G401 (cell line): Measurements from ENCODE around the gene NEURL4. TPM values are rescaled to one million over a fixed set of nuclear protein-coding genes. Genes with fewer than 3 reads are reported as not detected.

Source experiments
- DNase-seq: peaks from one replicate; pipeline ENCODE4 v3.0.0-alpha.2; 2015; ENCODE audit warnings: low spot score
- in situ Hi-C: cut with HindIII; loops from 2 replicates; pipeline ENCODE4 v1.10.0; 2016; ENCODE audit warnings: low sequenced_read_pairs, mixed read lengths
- total RNA-seq: library from RNA; depleted of rRNA; stranded (reverse); fragments of >200 nt; shearing (Covaris generic); gene quantifications from 2 replicates; pipeline ENCODE4 v1.2.3, GENCODE V29; 2014

The NEURL4 gene
- total RNA-seq, 1 experiment from 2014 or later, result 50.0 TPM

DNA sequence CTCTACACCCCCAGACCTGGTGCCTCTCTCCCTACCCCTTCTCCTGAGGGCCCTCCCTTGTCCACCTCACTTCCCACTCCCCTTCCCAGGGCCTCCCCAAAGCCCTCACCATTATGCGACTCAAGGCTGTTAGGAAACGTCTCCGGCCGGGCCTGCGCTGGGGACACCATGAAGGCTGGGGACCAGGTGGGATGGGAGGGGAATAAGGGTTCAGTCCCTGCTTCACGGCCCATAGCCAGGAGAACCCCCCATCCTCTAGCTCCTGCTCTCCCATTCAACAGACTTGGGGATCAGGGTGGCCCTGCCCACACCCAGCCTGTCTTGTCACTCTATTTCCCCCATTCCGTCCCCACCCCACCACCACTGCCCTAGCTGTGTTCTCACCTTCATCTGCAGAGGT lies 2.1 kb downstream of the NEURL4 start:
- in situ Hi-C loops, result loop anchor here (10.0 kb wide), 1 partner anchor 102 kb away; no protein-coding TSS in a partner anchor
- no peak for DNase-seq

DNA sequence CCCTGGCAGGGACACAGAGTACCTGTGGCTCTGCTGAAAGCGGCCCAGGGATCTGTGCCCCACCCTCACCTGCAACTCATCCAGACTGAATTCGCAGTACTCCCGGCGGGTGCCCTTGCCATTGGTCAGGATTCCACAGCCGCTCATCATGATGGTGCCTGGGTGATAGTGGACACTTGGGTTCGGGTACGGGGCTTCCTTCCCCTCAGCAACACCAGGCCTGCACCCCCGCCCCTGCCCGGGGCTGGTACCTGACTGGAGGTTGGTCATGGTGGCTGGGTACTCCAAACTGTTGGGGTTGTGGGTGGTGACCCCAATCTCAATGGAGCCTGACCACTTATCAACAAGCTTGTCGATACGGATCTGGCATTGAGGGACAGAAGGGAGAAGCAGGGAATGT lies 2.9 kb downstream of the NEURL4 start:
- in situ Hi-C loops, result loop anchor here (10.0 kb wide), 1 partner anchor 101 kb away; no protein-coding TSS in a partner anchor
- DNase-seq, result no peak

DNA sequence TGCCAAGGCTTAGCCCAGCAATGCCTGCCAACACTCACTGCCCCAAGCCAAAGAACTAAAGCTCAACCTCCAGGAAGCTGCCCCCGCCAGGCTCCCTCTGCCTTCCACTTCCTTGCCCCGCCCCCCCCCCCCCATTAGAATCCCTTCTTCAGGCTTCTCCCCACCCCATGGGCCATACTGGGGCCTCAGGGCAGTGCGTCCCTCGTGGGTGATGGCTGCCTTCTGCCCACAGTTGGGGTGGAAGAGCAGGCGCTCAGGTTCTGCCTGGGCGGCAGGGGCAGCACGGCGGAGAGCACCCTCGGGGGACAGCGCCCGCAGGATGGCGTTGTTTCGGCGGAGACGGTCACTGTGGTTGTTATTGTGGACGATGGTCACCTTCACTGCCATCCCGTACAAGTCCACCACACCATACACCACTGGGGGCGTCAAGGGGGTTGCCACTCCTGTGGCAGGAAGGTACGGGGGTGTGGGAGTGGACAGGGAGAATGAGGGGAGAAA lies 4.1 kb downstream of the NEURL4 start:
- in situ Hi-C loops, result loop anchor here (10.0 kb wide), 1 partner anchor 100 kb away; no protein-coding TSS in a partner anchor
- no peak for DNase-seq

DNA sequence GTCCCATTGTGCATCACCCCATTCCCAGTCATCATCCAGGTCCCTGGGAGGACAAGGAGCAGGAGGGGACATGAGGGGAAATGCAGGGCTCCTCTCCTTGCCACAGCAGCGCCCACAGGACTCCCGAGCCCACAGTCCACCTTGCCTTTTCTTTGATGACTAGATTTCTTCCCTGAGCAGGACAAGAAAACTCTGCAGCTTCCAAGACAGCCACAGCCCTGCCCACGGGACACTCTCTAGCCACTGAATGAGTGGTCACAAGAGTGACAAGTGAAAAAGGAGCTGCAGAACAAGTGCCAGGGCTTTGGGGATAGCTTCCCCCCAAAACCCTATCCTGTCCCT lies 4.7 kb downstream of the NEURL4 start:
- DNase-seq, result no peak
- in situ Hi-C loops, result loop anchor here (10.0 kb wide), 1 partner anchor 100 kb away; no protein-coding TSS in a partner anchor

GRCh38 chr17:7323731-7324437 lies 5.3 kb downstream of the NEURL4 start:
- DNase-seq, result no peak
- in situ Hi-C loops, result loop anchor here (10.0 kb wide), 1 partner anchor 99 kb away; no protein-coding TSS in a partner anchor

DNA sequence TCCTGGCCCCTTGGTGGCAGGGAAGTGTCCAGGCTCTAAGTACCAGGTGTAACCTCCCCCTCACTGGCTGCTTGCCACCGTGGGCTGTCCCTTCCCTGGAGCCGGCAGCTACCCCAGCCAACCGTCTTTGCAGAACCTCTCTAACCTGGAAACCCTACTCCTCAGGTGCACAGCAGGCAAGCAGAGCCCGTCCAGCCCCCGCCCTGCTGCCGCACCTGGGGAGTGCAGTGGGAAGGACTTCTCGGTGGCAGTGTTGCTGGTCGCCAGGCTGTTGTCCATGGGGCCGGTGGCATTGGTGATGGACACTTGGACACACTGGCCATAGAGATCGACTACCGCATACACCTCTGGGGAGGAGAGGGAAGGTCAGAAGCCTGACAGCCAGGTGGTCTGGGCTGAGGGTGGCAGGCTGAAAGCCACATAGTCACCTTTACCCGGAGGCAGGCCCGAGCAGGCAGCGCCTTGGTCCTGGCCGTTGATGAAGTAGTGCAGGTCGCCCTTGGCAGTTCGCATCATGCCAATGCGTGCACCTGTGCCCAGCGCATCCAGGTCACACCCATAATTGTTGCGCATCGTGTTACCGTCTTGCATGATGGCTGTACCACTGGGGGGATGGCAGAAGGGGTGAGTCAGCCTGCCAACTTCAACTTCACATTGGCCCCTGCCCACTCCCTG lies 6.5 kb downstream of the NEURL4 start:
- no peak for DNase-seq
- in situ Hi-C loops, result loop anchor here (10.0 kb wide), 1 partner anchor 98 kb away; no protein-coding TSS in a partner anchor

DNA sequence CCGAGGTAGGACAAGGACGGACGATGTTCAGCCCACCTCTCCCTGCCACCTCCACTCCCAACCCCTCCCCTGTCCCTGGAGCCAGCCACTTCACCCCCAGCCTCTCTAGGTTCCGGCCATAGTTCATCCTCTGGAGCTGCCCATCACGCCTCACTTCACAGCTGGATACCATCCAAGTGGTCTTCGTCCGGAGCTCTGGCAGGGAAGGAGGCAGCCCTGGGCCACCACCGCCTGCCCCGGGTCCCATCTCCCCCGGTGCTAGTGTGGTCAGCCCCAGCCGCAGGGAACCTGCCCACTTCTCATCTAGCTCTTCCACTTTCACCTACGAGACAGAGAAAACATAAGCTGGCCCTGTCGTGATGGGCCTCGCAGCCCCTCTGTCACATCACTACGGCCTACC lies 7.7 kb downstream of the NEURL4 start:
- DNase-seq, result no peak
- in situ Hi-C loops, result loop anchor here (10.0 kb wide), 1 partner anchor 97 kb away; no protein-coding TSS in a partner anchor

DNA sequence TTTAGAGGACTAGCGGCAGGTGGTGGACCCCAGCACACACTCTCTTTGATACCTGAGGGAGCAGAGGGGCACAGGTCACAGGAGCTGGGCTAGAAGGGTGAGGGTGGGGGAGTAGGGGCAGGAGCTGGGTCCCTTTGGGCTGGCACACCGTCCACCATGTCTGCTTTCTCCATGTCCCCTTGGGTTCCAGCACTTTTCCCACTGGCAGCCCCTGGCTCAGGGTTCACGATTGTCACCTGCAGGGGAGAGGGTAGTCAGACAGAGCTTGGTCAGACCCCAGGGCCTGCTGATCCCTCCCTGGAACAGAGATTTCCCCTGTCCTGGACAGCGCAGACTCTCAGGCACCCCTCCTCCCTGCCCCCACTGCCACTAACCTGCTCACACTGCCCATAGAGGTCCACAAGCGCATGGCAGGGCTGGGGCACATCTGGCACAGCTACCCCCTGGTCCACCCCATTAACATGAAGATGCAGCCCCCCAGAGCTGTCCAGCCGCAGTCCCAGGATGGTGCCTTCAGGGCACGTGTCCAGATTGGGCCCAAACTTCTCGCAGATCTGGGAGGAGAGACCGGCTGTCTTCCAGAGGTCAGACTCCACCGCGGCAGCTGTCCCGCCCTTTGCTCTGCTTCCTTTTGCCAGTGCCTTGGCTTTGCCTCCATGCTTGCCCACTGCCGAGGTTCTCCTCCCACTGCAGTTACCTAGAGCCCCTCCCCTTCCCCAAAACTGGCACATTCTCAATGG lies 10.8 kb downstream of the NEURL4 start:
- no peak for DNase-seq
- in situ Hi-C loops, result no loop called here

DNA sequence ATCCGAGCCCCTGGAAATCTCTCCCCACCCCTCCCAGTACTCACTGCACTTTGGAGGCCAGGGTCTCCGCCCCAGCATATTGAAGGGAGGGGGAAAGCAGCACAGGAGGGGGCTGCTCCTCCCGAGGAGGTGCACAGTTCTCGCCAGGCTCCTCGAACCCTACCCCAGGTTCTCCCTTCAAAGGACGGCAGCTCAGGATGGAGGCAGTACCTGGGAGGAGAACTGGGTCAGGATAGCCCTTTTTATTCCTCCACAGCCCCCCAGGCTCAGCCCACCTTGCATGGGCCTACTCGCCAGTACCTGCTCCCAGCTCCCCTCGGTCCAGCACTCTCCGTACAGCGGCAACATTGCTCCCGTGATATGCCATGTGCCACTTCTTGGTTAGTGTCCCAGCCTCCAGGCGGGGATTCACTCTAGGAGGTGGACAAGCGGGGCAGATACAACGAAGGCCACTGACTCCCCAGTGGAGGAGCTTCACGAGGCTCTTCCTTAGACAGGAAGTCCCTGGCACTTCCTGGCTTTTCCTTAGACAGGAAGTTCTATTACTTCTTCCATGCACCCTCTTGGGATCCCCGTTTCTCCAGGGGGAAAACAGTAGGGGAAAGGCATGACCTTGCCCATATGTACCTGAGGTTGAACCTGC lies 11.9 kb downstream of the NEURL4 start:
- in situ Hi-C loops, result no loop called here
- no peak for DNase-seq

DNA sequence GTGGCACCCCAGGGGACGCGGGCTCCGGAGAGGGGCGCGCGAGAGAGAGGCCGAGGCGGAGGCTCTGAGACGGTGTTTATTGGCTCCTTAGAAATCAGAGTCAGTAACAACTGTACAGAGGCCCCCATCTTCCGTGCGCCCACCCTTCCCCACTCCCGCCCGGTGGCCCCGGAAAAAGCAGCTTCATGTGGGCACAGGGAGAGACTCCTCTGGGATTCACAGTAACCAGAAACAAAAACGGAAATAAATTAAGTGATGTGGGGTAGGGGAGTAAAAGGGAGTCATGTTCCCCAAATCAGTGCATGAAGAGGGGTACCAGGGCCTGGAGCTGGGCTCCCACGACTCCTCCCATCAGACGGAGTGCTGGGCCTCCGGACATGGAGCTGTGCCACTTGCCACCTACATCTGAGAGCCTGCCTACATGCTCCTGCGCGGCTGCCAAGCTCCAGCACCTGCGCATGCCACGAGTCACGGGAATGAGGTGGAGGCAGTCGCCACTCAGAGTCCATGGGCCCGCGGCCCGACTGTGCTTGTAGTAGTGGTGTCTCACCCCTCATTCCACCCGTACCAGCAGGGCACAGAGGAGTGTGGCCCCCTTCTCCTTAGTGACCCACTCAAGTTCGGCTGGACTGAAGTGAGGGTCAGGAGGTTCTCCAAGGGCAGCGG lies 13.4 kb downstream of the NEURL4 start:
- in situ Hi-C loops, result no loop called here
- no peak for DNase-seq

- peak; percentile 86 for DNase-seq
- in situ Hi-C loops, result no loop called here
These were observed 14.2 kb downstream of the NEURL4 start, which contains the start of gene GPS2 for GRCh38 chr17:7314719-7315569. Gene GPS2, minus strand, starts transcription at chr17:7315360. Its CDS starts 308 bp downstream, at chr17:7315052.

DNA sequence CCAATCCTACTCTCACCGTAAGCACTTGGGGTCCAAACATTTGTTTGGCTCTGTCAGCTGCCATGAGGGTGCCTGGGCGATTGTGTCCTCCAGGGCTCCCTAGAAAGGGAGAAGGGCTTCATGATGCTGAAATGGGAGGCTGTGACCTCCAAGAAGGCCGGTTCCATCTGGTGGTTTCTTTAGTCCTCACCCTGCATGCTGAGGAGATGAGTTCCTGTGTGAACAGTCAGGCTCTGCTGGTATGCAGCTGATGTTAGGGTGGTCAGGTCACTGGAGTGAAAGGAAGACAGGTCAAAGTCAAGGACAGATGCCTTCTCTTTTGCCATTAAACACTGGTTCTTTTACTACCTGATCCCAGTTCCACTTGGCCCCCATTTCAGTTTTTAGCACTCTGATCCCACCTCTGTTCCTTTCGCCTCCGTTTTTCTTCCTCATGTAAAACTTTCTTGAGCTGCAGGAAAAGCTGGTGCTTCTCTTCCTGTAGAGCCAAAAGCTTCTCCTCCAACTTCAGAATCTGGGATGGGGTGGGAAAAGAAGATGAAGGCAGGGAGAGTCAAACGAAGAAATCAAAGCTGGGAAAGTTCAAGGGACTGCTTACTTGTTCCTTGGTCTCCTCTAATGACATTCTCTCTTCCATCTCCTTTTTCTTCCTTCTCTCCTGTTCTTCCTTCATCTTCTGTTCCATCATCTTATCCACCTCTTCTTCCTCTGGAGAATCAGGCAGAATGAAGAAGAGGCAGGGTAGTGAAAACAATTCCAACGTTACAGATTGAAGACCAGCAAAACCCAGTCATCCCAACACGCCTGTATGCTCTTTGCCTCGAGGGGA lies 15.0 kb downstream of the NEURL4 start:
- in situ Hi-C loops, result no loop called here
- DNase-seq, result no peak

DNA sequence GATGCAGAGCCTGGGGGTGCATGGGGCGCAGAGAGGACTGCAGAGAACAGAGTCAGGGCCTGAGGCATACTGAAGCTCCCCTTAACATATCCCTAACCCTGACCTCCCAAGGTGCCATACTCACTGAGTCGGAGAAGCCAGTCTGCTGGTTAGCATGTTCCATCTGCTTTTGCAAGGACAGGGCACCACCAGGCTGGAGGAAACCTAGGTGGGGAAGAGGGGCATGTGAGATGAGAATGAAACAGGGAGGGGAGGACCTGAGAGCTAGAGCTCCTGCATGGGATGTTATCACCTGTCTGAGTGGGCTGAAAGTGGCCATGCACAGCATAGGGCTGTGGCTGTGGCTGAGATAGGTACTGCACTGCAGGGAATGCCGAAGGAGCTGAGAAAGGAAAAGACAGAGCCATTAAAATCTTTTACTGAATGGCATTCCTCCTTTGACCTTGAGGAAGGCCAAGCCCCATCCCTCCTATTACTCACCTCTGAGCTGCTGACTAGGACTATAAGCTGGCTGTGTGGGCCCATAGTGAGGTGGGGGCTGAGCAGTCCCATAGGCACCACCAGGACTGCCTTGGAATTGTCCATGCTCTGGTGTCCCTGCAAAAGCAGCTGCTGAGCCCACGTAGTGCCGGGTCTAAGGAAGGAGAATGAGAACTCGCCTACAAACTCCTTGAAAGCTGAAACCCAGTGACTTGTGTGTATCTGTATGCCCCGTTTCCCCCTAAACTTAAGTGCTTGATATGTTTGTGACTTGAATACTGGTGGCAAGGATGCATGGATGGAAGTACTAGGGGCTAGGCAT lies 15.8 kb downstream of the NEURL4 start:
- in situ Hi-C loops, result no loop called here
- peak; percentile 14 for DNase-seq

DNA sequence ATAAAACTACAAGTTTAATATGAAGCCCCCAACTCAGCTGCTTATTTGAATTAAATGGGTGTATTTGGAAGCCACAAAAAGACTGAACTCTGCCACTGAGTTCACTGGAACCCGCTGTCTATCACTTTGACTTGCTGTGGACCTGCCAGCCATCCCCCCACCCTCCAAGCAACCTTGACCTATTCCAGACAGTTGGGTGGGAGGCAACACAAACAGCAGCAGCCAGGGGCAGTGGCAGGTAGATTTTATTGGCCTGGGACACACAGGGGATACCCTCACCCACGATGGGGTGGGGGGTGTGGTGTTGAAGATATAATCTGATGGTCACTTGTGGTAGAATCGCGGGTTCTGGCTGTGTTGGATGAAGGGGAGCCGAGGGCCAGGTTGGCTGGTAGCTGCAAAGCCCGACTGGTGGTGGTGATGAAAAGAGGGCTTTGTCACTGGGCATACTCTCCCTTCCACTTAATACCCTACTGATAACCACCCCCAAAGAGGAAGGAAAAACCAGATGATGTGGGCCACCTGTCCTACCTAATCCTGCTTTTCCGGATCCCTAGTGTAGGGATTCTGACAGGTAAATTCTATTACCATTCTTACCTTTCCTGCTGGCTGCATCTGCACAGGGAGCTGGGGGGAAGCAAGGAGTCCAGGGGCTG lies 16.6 kb downstream of the NEURL4 start:
- in situ Hi-C loops, result no loop called here
- DNase-seq, result no peak

DNA sequence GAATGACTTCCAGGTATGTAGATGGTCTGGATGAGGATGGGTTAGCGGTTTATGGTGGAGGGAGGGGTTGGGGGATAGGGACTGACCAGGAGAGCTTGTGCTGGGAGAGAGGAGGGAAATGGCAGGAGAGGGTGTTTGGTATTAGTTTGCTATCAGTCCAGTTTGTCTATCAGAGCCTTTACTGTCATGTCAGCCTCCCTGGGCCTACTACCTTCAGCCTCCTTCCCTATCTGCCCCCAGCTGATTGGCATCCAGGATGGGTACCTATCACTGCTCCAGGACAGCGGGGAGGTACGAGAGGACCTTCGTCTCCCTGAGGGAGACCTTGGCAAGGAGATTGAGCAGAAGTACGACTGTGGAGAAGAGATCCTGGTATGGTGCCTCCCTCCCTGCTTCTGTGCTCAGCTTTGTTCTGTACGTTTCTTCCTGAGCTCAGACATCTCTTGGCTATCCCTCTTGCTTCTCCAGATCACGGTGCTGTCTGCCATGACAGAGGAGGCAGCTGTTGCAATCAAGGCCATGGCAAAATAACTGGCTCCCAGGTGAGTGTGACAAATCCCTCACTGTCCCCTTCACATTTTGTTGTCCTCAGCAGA lies 17.9 kb downstream of the NEURL4 start:
- DNase-seq, result no peak
- in situ Hi-C loops, result no loop called here
